Pancreas (tissue), 10 donors: ENCODE results near the gene ZIC1. TPM values are rescaled to one million over a fixed set of nuclear protein-coding genes. Genes with fewer than 3 reads are reported as not detected.

Experiments used
- ATAC-seq, 4 donors: fragments of 200-7000 bp; cut with Tn5 transposase; one replicate each; pipeline versions ENCODE4 v1.8.0 to v1.9.1; 2020; ENCODE audit warnings: mild to moderate bottlenecking in 4 of 4, moderate library complexity in 4 of 4
- DNase-seq, 6 donors: peaks; one replicate each; pipeline ENCODE4 v3.0.0-alpha.2; 2020
- FAIRE-seq: peaks from 2 replicates; lab custom pipeline; 2012; peaks lifted over from hg19 to GRCh38; lab: Jason Lieb, UNC
- H3K27ac ChIP-seq, 4 donors: fragments of 200-600 bp; sonication (generic); 1 replicate in 3 of 4; 2 replicates in 1 of 4; pipeline versions ENCODE4 v1.5.0 to v1.8.0; 2020
- H3K27me3 ChIP-seq, 4 donors: fragments of 200-600 bp; one replicate each; pipeline ENCODE4 v1.8.0; 2021
- H3K36me3 ChIP-seq, 3 donors: fragments of 200-600 bp; sonication (generic) in 1 of 3; one replicate each; pipeline versions ENCODE4 v1.5.0 to v1.8.0; 2020 to 2021
- H3K4me1 ChIP-seq, 3 donors: fragments of 200-600 bp; one replicate each; pipeline ENCODE4 v1.8.0; 2021
- H3K4me3 ChIP-seq, 4 donors: fragments of 200-600 bp; sonication (generic) in 2 of 4; one replicate each; pipeline versions ENCODE4 v1.5.0 to v1.8.0; 2020 to 2021
- H3K9me3 ChIP-seq, 4 donors: fragments of 200-600 bp; one replicate each; pipeline ENCODE4 v1.8.0; 2021
- CTCF ChIP-seq, 4 donors: fragments of 200-600 bp; sonication (generic) in 3 of 4; IDR thresholded peaks; one replicate each; pipeline versions ENCODE4 v1.5.0 to v1.8.0; 2021; ENCODE audit warnings: antibody characterized with exemption in 4 of 4
- WGBS, 2 donors: extraction: QIAGEN DNeasy Blood & Tissue Kit; methylation state at CpG; one replicate each; pipeline ENCODE4 v1.1.7; 2013; 5-methylcytosine and 5-hydroxymethylcytosine counted together
- intact Hi-C, 3 donors: fragments of 100-400 bp; cut with DNase I; formaldehyde crosslinking; loops; one replicate each; pipeline versions ENCODE4 v1.11.1 to v1.14.2; 2022
- polyA plus RNA-seq, 2 donors: library from polyadenylated mRNA; stranded (reverse); fragments of 200-250 nt; gene quantifications; one replicate each; pipeline ENCODE4 v1.2.3, GENCODE V29; 2013
- total RNA-seq, 6 donors: library from RNA; stranded (reverse); fragmentation: NEBNext Ultra II Directional in 4 of 6; extraction: Animal tissue kit (Norgen Biotek cat#: 25700) in 4 of 6; gene quantifications; one replicate each; pipeline versions ENCODE4 v1.2.1 to v1.2.4, GENCODE V29; 2021 to 2023
- donor health status: healthy with polysubstance abuse.
- donor health status: DM: no; HTN: no; CAD: no; lungs with moderate emphysema.
- donor health status: DM: no; HTN: no; CAD: no.
- donor health status: control.
- donor health status: control.
- donor health status: Bipolar disorder and iron deficiency.
- donor health status: DM: yes; HTN: yes; CAD: no.
- donor health status: DM: no; HTN: no; CAD: no.
- donor health status: DM: no; HTN: no; CAD: no.
- donor health status: DM: yes; HTN: yes; CAD: no.

ZIC1 gene
- total and polyA plus RNA-seq, 8 donors: not detected

- Histone ChIP-seq H3K9me3 (no peaks in the 10 kb centered on the region), H3K36me3 (no peaks in the 10 kb centered on the region), H3K4me1 (peaks cover 0 to 8% (median 3%) of the 10 kb centered on the region in 3 donors), H3K4me3 (no peak overlapping the region), H3K27me3 (peaks cover 19 to 84% (median 29%) of the 10 kb centered on the region in 4 donors), H3K27ac (no peak overlapping the region)
- no peak for FAIRE-seq
- no peak for TF ChIP-seq CTCF (IDR thresholded peaks at IDR 0.05)
- intact Hi-C loops: loop anchor here in 1 of 3 donors (10.0 kb wide), 1 partner anchor 50 kb away; no protein-coding TSS in a partner anchor
- no peak for ATAC-seq
- WGBS, 2 donors: 10 to 13% methylated on average over 6 of the region's 6 CpGs
- no peak for DNase-seq
These were observed 6.1 kb downstream of the ZIC1 start for GRCh38 chr3:147415286-147415685.

DNA sequence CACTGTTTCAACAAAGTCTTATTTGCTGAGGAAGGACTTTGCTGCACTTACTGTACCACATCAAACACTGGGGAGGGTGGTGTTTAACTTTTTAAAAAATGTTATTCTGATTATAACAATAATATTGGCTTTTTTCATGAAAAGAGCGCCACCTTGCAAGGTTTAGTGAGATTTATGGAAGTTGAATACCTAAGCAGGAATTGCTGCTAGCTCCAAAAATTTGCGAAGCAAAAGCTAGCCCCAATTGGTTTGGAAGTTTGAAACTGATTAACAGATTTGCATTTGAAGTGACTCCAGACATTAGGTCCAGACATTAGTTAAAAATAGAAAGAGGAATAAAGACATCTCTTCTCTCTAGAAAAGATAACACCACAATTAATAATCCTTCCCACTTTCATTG is 6.7 kb downstream of the ZIC1 start:
- intact Hi-C loops: loop anchor here in 1 of 3 donors (10.0 kb wide), 1 partner anchor 51 kb away; no protein-coding TSS in a partner anchor
- no peak for ATAC-seq
- Histone ChIP-seq H3K4me1 (peaks cover 0 to 8% (median 3%) of the 10 kb centered on the region in 3 donors), H3K27me3 (peaks cover 15 to 84% (median 26%) of the 10 kb centered on the region in 4 donors), H3K27ac (no peak overlapping the region), H3K36me3 (no peaks in the 10 kb centered on the region), H3K4me3 (no peak overlapping the region), H3K9me3 (no peaks in the 10 kb centered on the region)
- WGBS, 2 donors: 12 to 14% methylated on average over 2 of the region's 2 CpGs
- TF ChIP-seq CTCF (IDR thresholded peaks at IDR 0.05): no peak
- FAIRE-seq: no peak
- DNase-seq: no peak

GRCh38 chr3:147416931-147417330 is 7.8 kb downstream of the ZIC1 start:
- Histone ChIP-seq H3K4me3 (no peak overlapping the region), H3K27me3 (peaks cover 16 to 83% (median 33%) of the 10 kb centered on the region in 4 donors), H3K36me3 (no peaks in the 10 kb centered on the region), H3K4me1 (peaks cover 0 to 10% (median 0%) of the 10 kb centered on the region in 3 donors), H3K9me3 (no peaks in the 10 kb centered on the region), H3K27ac (no peak overlapping the region)
- TF ChIP-seq CTCF (IDR thresholded peaks at IDR 0.05): no peak
- WGBS, 2 donors: 8 to 12% methylated on average over 1 of the region's 1 CpG
- FAIRE-seq (no peak), ATAC-seq (no peak), DNase-seq (no peak)
- intact Hi-C loops: loop anchor here in 1 of 3 donors (10.0 kb wide), 1 partner anchor 52 kb away; no protein-coding TSS in a partner anchor

GRCh38 chr3:147417551-147418295 is 8.6 kb downstream of the ZIC1 start:
- Histone ChIP-seq H3K36me3 (no peaks in the 10 kb centered on the region), H3K4me3 (no peak overlapping the region), H3K4me1 (peaks cover 0 to 10% (median 0%) of the 10 kb centered on the region in 3 donors), H3K27me3 (peaks cover 14 to 81% (median 30%) of the 10 kb centered on the region in 4 donors), H3K9me3 (no peaks in the 10 kb centered on the region), H3K27ac (no peak overlapping the region)
- FAIRE-seq (no peak), DNase-seq (no peak), ATAC-seq (no peak)
- 42 to 46% methylated on average over 7 of the region's 7 CpGs for WGBS, 2 donors
- no peak for TF ChIP-seq CTCF (IDR thresholded peaks at IDR 0.05)
- intact Hi-C loops: loop anchor here in 1 of 3 donors (10.0 kb wide), 1 partner anchor 53 kb away; no protein-coding TSS in a partner anchor
